Glutamatergic neuron (in vitro differentiated cells): ENCODE data around the gene TFDP2. TPM values are rescaled to one million over a fixed set of nuclear protein-coding genes. Genes with fewer than 3 reads are reported as not detected.
"Not testable (repeated sequence)": the region's sequence is repeated elsewhere in the genome, so short reads cannot be mapped to it uniquely, and the experiment has no call there.

Experiments
- DNase-seq: peaks from one replicate; pipeline ENCODE4 v3.0.0; 2022
- H3K27ac Mint-ChIP-seq: one replicate; pipeline ENCODE4 v1.8.0; 2020; ENCODE audit warnings: mild to moderate bottlenecking, mixed read lengths, inconsistent platforms; ENCODE audit not compliant: unreplicated experiment
- H3K27me3 Mint-ChIP-seq: one replicate; pipeline ENCODE4 v1.8.0; 2020; ENCODE audit warnings: mild to moderate bottlenecking, moderate library complexity, mixed read lengths, inconsistent platforms; ENCODE audit not compliant: unreplicated experiment
- H3K36me3 Mint-ChIP-seq: one replicate; pipeline ENCODE4 v1.8.0; 2020; ENCODE audit warnings: mild to moderate bottlenecking, mixed read lengths, inconsistent platforms; ENCODE audit not compliant: unreplicated experiment
- H3K4me1 Mint-ChIP-seq: one replicate; pipeline ENCODE4 v1.8.0; 2020; ENCODE audit warnings: mild to moderate bottlenecking, low read depth, mixed read lengths, inconsistent platforms; ENCODE audit not compliant: unreplicated experiment
- H3K4me3 Mint-ChIP-seq: one replicate; pipeline ENCODE4 v1.8.0; 2020; ENCODE audit warnings: mild to moderate bottlenecking, mixed read lengths, inconsistent platforms; ENCODE audit not compliant: unreplicated experiment
- H3K9me3 Mint-ChIP-seq: one replicate; pipeline ENCODE4 v1.8.0; 2020; ENCODE audit warnings: mild to moderate bottlenecking, moderate library complexity, mixed read lengths, inconsistent platforms; ENCODE audit not compliant: unreplicated experiment
- total RNA-seq: library from RNA; stranded (reverse); fragmentation: NEBNext Ultra II Directional; extraction: Animal tissue kit (Norgen Biotek cat#: 25700); gene quantifications from one replicate; pipeline ENCODE4 v1.2.1, GENCODE V29; 2021; ENCODE audit not compliant: unreplicated experiment
- TF ChIP-seq, protein P1 (sequence below): fragments of 200-600 bp; sonication (generic); IDR thresholded peaks from one replicate; pipeline ENCODE4 v1.5.0; 2021; ENCODE audit not compliant: partially characterized antibody, unreplicated experiment

The TFDP2 gene
- total RNA-seq, 1 donor from 2014 or later, result 91.8 TPM

DNA sequence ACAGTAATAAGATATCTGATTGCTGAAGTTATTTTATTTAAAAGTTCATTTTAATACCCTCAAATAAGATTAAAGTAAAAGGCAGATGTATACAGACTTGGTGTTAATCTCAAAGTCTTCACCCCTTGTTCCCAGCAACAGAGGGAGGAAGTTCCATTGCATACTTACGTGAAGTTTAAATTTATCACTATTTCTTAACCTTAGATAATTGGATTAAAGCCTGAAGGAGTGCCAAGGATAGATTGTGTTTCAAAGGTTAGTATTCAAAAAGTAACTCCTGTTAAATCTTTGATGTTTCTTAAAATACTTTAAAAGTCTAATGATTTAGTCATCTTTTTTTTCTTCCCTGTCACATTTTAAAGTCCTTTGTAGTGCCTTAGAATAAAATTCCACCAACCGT is 233.6 kb downstream of the TFDP2 start:
- Mint-ChIP-seq H3K9me3 (peaks cover 7% of the 10 kb centered on the region), H3K27ac (no peak overlapping the region)

DNA sequence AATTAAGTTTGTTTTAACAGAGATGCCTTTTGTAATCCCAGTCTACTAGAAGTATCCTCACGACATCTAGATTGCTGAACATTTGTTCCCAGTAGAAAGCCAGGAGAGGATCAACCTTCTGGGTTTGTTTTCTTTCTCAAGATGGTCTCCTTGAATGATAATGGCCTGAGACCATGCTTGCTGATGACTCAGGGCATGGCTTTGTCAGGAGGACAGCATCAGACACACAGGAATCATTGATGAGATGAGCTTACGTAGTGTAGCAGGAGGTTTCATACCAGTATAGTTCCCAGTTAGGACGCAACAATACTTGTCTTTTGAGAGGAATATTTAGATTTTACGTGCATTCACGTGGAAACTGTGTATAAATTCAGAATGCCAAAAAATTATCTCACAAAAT is 234.3 kb downstream of the TFDP2 start:
- H3K36me3 Mint-ChIP-seq, result peaks cover 9% of the 10 kb centered on the region
- H3K4me1 Mint-ChIP-seq, result peaks cover 8% of the 10 kb centered on the region
- H3K27me3 Mint-ChIP-seq, result no peaks in the 10 kb centered on the region
- no peak overlapping the region for H3K27ac Mint-ChIP-seq
- peaks cover 4% of the 10 kb centered on the region for H3K9me3 Mint-ChIP-seq
- no peak overlapping the region for H3K4me3 Mint-ChIP-seq
- TF ChIP-seq, protein P1, sequence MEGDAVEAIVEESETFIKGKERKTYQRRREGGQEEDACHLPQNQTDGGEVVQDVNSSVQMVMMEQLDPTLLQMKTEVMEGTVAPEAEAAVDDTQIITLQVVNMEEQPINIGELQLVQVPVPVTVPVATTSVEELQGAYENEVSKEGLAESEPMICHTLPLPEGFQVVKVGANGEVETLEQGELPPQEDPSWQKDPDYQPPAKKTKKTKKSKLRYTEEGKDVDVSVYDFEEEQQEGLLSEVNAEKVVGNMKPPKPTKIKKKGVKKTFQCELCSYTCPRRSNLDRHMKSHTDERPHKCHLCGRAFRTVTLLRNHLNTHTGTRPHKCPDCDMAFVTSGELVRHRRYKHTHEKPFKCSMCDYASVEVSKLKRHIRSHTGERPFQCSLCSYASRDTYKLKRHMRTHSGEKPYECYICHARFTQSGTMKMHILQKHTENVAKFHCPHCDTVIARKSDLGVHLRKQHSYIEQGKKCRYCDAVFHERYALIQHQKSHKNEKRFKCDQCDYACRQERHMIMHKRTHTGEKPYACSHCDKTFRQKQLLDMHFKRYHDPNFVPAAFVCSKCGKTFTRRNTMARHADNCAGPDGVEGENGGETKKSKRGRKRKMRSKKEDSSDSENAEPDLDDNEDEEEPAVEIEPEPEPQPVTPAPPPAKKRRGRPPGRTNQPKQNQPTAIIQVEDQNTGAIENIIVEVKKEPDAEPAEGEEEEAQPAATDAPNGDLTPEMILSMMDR, result no peak
- no peak for DNase-seq

More for the DNA sequence above, 233.6 kb downstream of the TFDP2 start:
- peaks cover 9% of the 10 kb centered on the region for H3K36me3 Mint-ChIP-seq
- H3K4me1 Mint-ChIP-seq, result peaks cover 11% of the 10 kb centered on the region
- TF ChIP-seq, protein P1, result no peak
- no peak for DNase-seq
- H3K27me3 Mint-ChIP-seq, result peaks cover 4% of the 10 kb centered on the region
- H3K4me3 Mint-ChIP-seq, result no peak overlapping the region

DNA sequence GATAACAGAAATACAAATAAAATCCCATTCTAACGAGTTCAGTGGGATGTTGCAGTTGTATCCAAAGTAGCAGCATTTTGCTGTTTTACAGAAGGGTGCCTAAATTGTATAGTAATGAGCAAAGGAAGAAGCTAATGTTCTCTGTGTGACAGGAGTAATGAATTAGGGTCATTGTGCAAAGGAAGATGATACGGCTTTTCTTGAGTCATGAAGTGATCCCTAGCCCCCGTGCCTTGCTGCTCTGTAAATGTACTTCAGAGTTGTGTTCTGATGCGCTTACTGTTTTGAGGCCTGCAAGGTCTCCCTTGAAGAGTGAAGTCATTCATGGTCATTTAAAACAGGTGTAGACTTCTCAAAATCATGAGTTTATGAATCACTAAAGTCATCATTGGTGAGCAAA is 235.0 kb downstream of the TFDP2 start:
- TF ChIP-seq, protein P1, result no peak
- Mint-ChIP-seq H3K27me3 (peaks cover 3% of the 10 kb centered on the region), H3K4me1 (peaks cover 8% of the 10 kb centered on the region), H3K27ac (no peak overlapping the region), H3K36me3 (peaks cover 11% of the 10 kb centered on the region), H3K9me3 (peaks cover 4% of the 10 kb centered on the region), H3K4me3 (no peak overlapping the region)
- no peak for DNase-seq

DNA sequence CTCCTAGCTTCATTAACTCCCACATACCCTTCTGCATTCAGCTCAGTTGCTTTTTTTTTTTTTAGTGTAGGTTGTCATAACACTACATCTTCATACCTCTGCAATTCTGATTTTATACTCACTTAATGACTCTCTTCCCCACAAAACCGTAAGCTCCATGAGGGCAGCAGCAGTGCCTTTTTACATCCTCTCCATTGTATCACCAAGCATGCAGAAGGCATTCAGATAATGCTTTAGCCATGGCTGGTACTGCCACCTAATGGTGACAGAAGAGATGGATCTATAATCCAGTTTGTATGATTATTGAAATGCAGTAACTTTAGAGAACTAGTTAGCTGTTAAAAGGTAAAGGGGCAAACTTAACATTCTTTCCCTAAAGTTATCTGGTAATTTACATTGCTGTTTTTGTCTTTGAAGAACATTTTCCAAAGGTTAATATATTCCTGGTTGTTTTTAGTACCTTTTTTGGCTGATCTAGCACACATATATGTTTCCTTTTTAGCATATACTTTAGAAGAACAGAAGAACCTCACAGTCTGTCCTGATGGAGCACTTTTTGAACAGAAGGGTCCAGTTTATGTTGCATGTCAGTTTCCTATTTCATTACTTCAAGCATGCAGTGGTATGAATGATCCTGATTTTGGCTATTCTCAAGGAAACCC is 236.1 kb downstream of the TFDP2 start:
- TF ChIP-seq, protein P1, result peak; percentile 48
- Mint-ChIP-seq H3K36me3 (peaks cover 17% of the 10 kb centered on the region), H3K27ac (peak overlapping the region; percentile 20), H3K9me3 (peaks cover 4% of the 10 kb centered on the region), H3K4me1 (peaks cover 5% of the 10 kb centered on the region), H3K27me3 (peaks cover 3% of the 10 kb centered on the region), H3K4me3 (no peak overlapping the region)
- peak; percentile 30 for DNase-seq

DNA sequence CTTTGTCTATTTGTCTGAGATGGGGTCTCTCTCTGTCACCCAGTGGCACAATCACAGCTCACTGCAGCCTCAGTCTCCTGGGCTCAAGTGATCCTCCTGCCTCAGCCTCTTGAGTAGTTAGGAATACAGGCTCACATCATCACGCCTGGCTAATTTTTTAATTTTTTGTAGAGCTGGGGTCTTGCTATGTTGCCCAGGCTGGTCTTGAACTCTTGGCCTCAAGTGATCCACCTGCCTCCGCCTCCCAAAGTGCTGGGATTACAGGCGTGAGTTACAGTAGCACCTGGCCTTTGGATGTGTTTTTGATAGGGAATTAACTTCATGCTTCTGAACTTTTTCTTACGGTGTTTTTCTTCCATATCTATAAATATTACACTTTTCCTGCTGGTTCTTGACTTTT is 239.4 kb downstream of the TFDP2 start:
- H3K27ac Mint-ChIP-seq, H3K27me3 Mint-ChIP-seq, H3K4me1 Mint-ChIP-seq, H3K4me3 Mint-ChIP-seq, H3K9me3 Mint-ChIP-seq, DNase-seq: not testable (repeated sequence)
- H3K36me3 Mint-ChIP-seq, result peaks cover 20% of the 10 kb centered on the region
